Measurements from ENCODE around the gene NR3C1. TPM values are rescaled to one million over a fixed set of nuclear protein-coding genes. Genes with fewer than 3 reads are reported as not detected.

Gene NR3C1
- total RNA-seq, 3 donors from 2014 or later (not counting 1 experiment from before 2014, with no cell fraction given) = 147 to 168 (median 165) TPM

- no peaks in the 10 kb centered on the region for H3K36me3 Mint-ChIP-seq
- no peaks in the 10 kb centered on the region for H3K27me3 Mint-ChIP-seq (ENCODE audit: low read depth in 2 of 2)
- peaks cover 2% of the 10 kb centered on the region for H3K36me3 ChIP-seq (ENCODE audit: control insufficient read depth, insufficient read depth, low read length)
- no peaks in the 10 kb centered on the region for H3K27me3 ChIP-seq (ENCODE audit: control insufficient read depth, insufficient read depth, low read length)
- no peak overlapping the region for H3K27ac ChIP-seq (ENCODE audit: low read length)
- H3K4me3 Mint-ChIP-seq = peak overlapping the region; percentile 22
- no peak for ATAC-seq
- H3K4me1 Mint-ChIP-seq = peaks cover 77% of the 10 kb centered on the region in 2 donors
- no peaks in the 10 kb centered on the region for H3K9me3 Mint-ChIP-seq
- peak overlapping the region; percentile 3 to 64 for H3K27ac Mint-ChIP-seq
- no peak for DNase-seq
- TF ChIP-seq, protein P1, sequence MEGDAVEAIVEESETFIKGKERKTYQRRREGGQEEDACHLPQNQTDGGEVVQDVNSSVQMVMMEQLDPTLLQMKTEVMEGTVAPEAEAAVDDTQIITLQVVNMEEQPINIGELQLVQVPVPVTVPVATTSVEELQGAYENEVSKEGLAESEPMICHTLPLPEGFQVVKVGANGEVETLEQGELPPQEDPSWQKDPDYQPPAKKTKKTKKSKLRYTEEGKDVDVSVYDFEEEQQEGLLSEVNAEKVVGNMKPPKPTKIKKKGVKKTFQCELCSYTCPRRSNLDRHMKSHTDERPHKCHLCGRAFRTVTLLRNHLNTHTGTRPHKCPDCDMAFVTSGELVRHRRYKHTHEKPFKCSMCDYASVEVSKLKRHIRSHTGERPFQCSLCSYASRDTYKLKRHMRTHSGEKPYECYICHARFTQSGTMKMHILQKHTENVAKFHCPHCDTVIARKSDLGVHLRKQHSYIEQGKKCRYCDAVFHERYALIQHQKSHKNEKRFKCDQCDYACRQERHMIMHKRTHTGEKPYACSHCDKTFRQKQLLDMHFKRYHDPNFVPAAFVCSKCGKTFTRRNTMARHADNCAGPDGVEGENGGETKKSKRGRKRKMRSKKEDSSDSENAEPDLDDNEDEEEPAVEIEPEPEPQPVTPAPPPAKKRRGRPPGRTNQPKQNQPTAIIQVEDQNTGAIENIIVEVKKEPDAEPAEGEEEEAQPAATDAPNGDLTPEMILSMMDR (IDR thresholded peaks at IDR 0.05) = no peak
- intact Hi-C loops (cut with micrococcal nuclease) = no loop called here
- H3K4me3 ChIP-seq (ENCODE audit: low read length) = no peak overlapping the region
- H3K4me1 ChIP-seq (ENCODE audit: control insufficient read depth, insufficient read depth, low read length) = peaks cover 6% of the 10 kb centered on the region
- no peaks in the 10 kb centered on the region for H3K9me3 ChIP-seq (ENCODE audit: control insufficient read depth, insufficient read depth, low read length)
These were observed 42.7 kb downstream of the NR3C1 start for GRCh38 chr5:143360755-143361154.

- no peak overlapping the region for H3K27ac ChIP-seq (ENCODE audit: low read length)
- H3K9me3 Mint-ChIP-seq = no peaks in the 10 kb centered on the region
- intact Hi-C loops (cut with micrococcal nuclease) = loop anchor here (5.0 kb wide), 1 partner anchor 38 kb away; no protein-coding TSS in a partner anchor
These were observed 43.6 kb downstream of the NR3C1 start for GRCh38 chr5:143359869-143360268.

GRCh38 chr5:143356855-143357583 lies 46.5 kb downstream of the NR3C1 start:
- H3K27me3 ChIP-seq (ENCODE audit: control insufficient read depth, insufficient read depth, low read length) = no peaks in the 10 kb centered on the region
- no peak overlapping the region for H3K4me3 Mint-ChIP-seq
- TF ChIP-seq, protein P1 (IDR thresholded peaks at IDR 0.05) = no peak
- peaks cover 2% of the 10 kb centered on the region for H3K36me3 ChIP-seq (ENCODE audit: control insufficient read depth, insufficient read depth, low read length)
- WGBS (ENCODE audit: insufficient coverage) = 76% methylated on average over 3 of the region's 4 CpGs
- no peak overlapping the region for H3K27ac ChIP-seq (ENCODE audit: low read length)
- no peak for ATAC-seq
- intact Hi-C loops (cut with micrococcal nuclease) = loop anchor here (5.0 kb wide), 1 partner anchor 35 kb away; no protein-coding TSS in a partner anchor
- H3K9me3 ChIP-seq (ENCODE audit: control insufficient read depth, insufficient read depth, low read length) = no peaks in the 10 kb centered on the region
- DNase-seq = no peak
- no peaks in the 10 kb centered on the region for H3K27me3 Mint-ChIP-seq (ENCODE audit: low read depth in 2 of 2)
- H3K4me1 ChIP-seq (ENCODE audit: control insufficient read depth, insufficient read depth, low read length) = peaks cover 16% of the 10 kb centered on the region
- H3K27ac Mint-ChIP-seq = peak overlapping the region; percentile 40 to 96
- H3K9me3 Mint-ChIP-seq = no peaks in the 10 kb centered on the region
- peaks cover 44 to 76% of the 10 kb centered on the region in 2 donors for H3K4me1 Mint-ChIP-seq
- H3K4me3 ChIP-seq (ENCODE audit: low read length) = no peak overlapping the region
- H3K36me3 Mint-ChIP-seq = no peaks in the 10 kb centered on the region

More at GRCh38 chr5:143359869-143360268, 43.6 kb downstream of the NR3C1 start:
- WGBS (ENCODE audit: insufficient coverage) = no CpG with 5 or more reads among the region's 2 CpGs
- H3K36me3 ChIP-seq (ENCODE audit: control insufficient read depth, insufficient read depth, low read length) = peaks cover 2% of the 10 kb centered on the region
- peaks cover 72 to 77% of the 10 kb centered on the region in 2 donors for H3K4me1 Mint-ChIP-seq
- DNase-seq (peak in 1 of 2 donors; percentile 14), ATAC-seq (peak in 1 of 3 donors; percentile 50)
- H3K27me3 ChIP-seq (ENCODE audit: control insufficient read depth, insufficient read depth, low read length) = no peaks in the 10 kb centered on the region
- H3K27me3 Mint-ChIP-seq (ENCODE audit: low read depth in 2 of 2) = no peaks in the 10 kb centered on the region
- no peak overlapping the region for H3K4me3 Mint-ChIP-seq
- H3K4me3 ChIP-seq (ENCODE audit: low read length) = no peak overlapping the region
- H3K27ac Mint-ChIP-seq = peak overlapping the region in 1 of 2 donors; percentile 64
- H3K4me1 ChIP-seq (ENCODE audit: control insufficient read depth, insufficient read depth, low read length) = peaks cover 8% of the 10 kb centered on the region
- TF ChIP-seq, protein P1 (IDR thresholded peaks at IDR 0.05) = no peak
- no peaks in the 10 kb centered on the region for H3K9me3 ChIP-seq (ENCODE audit: control insufficient read depth, insufficient read depth, low read length)
- H3K36me3 Mint-ChIP-seq = no peaks in the 10 kb centered on the region

Data from natural killer cell (primary cell).